Stomach (tissue), 4 donors: Measurements from ENCODE around the gene GRB10.

Experiments
- CTCF ChIP-seq, 7 experiments: fragments of 450-650 bp in 4 of 7; fragments of 200-600 bp in 3 of 7; sonication (generic) in 3 of 7; IDR thresholded peaks; one replicate each; pipeline ENCODE4 v1.5.1; 2016 to 2019; ENCODE audit warnings: antibody characterized with exemption in 7 of 7, control low read depth in 2 of 7, mild to moderate bottlenecking in 1 of 7
- EP300 ChIP-seq: sonication (generic); formaldehyde crosslinking; IDR thresholded peaks from one replicate; pipeline ENCODE4 v1.6.1; 2017; ENCODE audit warnings: antibody characterized with exemption
- POLR2AphosphoS5 ChIP-seq, 3 donors: sonication (generic); formaldehyde crosslinking; IDR thresholded peaks; one replicate each; pipeline ENCODE4 v1.6.1; 2016; ENCODE audit warnings: antibody characterized with exemption in 3 of 3

- TF ChIP-seq CTCF (IDR thresholded peaks at IDR 0.05) = no peak
- TF ChIP-seq POLR2AphosphoS5 (IDR thresholded peaks at IDR 0.05) = no peak
- no peak for TF ChIP-seq EP300
Observed at GRCh38 chr7:50721160-50721559, 61.5 kb downstream of the GRB10 start.
